Osteoblast (primary cell): ENCODE data around the gene CPTP. TPM values are rescaled to one million over a fixed set of nuclear protein-coding genes. Genes with fewer than 3 reads are reported as not detected.
"Not testable (repeated sequence)": the region's sequence is repeated elsewhere in the genome, so short reads cannot be mapped to it uniquely, and the experiment has no call there.

Experiments
- DNase-seq: peaks from one replicate; pipeline ENCODE4 v3.0.0; 2011; ENCODE audit warnings: low spot score, mixed read lengths; ENCODE audit not compliant: insufficient read length; ENCODE audit errors: missing footprints
- H2AFZ ChIP-seq: 2 replicates; pipeline ENCODE4 v1.6.0; 2011; ENCODE audit warnings: mild to moderate bottlenecking, low read length
- H3K27ac ChIP-seq: 2 replicates; pipeline ENCODE4 v1.5.1; 2011; ENCODE audit warnings: mild to moderate bottlenecking, low read depth, low read length, moderate library complexity
- H3K27me3 ChIP-seq: 2 replicates; pipeline ENCODE4 v1.6.0; 2012; ENCODE audit warnings: mild to moderate bottlenecking, control low read depth, inconsistent platforms, low read length, moderate library complexity; ENCODE audit not compliant: insufficient read depth
- H3K36me3 ChIP-seq: 2 replicates; pipeline ENCODE4 v1.5.1; 2011; ENCODE audit warnings: mild to moderate bottlenecking, low read length, control low read depth, moderate library complexity; ENCODE audit not compliant: insufficient read depth
- H3K4me1 ChIP-seq: 2 replicates; pipeline ENCODE4 v1.5.1; 2011; ENCODE audit warnings: mild to moderate bottlenecking, low read length, control low read depth, moderate library complexity; ENCODE audit not compliant: insufficient read depth
- H3K4me2 ChIP-seq: 2 replicates; pipeline ENCODE4 v1.6.0; 2011; ENCODE audit warnings: mild to moderate bottlenecking, low read length; ENCODE audit not compliant: insufficient read depth
- H3K4me3 ChIP-seq: fragments of 200-600 bp; sonication (generic); 3 replicates; pipeline ENCODE4 v1.5.1; 2012; ENCODE audit warnings: mild to moderate bottlenecking, low read length, inconsistent platforms; ENCODE audit not compliant: insufficient read depth
- H3K79me2 ChIP-seq: 2 replicates; pipeline ENCODE4 v1.6.0; 2012; ENCODE audit warnings: mild to moderate bottlenecking, low read length, control low read depth, inconsistent platforms; ENCODE audit not compliant: insufficient read depth
- H3K9me3 ChIP-seq: 2 replicates; pipeline ENCODE4 v1.5.1; 2011; ENCODE audit warnings: low read depth, low read length, control low read depth
- H4K20me1 ChIP-seq: 2 replicates; pipeline ENCODE4 v1.6.0; 2012; ENCODE audit warnings: mild to moderate bottlenecking, low read length, control low read depth; ENCODE audit not compliant: insufficient read depth
- CTCF ChIP-seq: IDR thresholded peaks from 2 replicates; pipeline ENCODE4 v1.5.1; 2011; ENCODE audit warnings: mild to moderate bottlenecking, low read depth, low read length, moderate library complexity; ENCODE audit errors: extremely low read depth
- total RNA-seq: library from RNA; depleted of rRNA; stranded (reverse); fragments of >200 nt; gene quantifications from 2 replicates; pipeline ENCODE4 v1.2.3, GENCODE V29; 2012

Gene CPTP
- total RNA-seq, 1 donor, result 13.8 TPM

- TF ChIP-seq CTCF, result no peak
- Histone ChIP-seq H3K9me3 (peaks cover 4% of the 10 kb centered on the region), H3K4me3 (no peak overlapping the region), H4K20me1 (peaks cover 9% of the 10 kb centered on the region), H2AFZ (no peak overlapping the region), H3K27me3 (no peaks in the 10 kb centered on the region), H3K4me2 (no peak overlapping the region), H3K36me3 (no peaks in the 10 kb centered on the region), H3K4me1 (peaks cover 16% of the 10 kb centered on the region), H3K27ac (no peak overlapping the region), H3K79me2 (peaks cover 6% of the 10 kb centered on the region)
- no peak for DNase-seq
Observed at GRCh38 chr1:1367315-1367714, 42.7 kb downstream of the CPTP start.

- not testable (repeated sequence) for DNase-seq, H3K4me3 ChIP-seq, H2AFZ ChIP-seq, H3K27me3 ChIP-seq, H3K4me2 ChIP-seq, H3K9me3 ChIP-seq, H3K27ac ChIP-seq, H3K36me3 ChIP-seq
- Histone ChIP-seq H4K20me1 (peaks cover 17% of the 10 kb centered on the region), H3K4me1 (peaks cover 25% of the 10 kb centered on the region), H3K79me2 (peaks cover 32% of the 10 kb centered on the region)
Observed at GRCh38 chr1:1370094-1370493, 45.5 kb downstream of the CPTP start.

- Histone ChIP-seq H2AFZ (no peak overlapping the region), H3K4me2 (peak overlapping the region; percentile 33), H3K4me3 (no peak overlapping the region), H3K27me3 (no peaks in the 10 kb centered on the region), H3K4me1 (peaks cover 25% of the 10 kb centered on the region), H4K20me1 (peaks cover 17% of the 10 kb centered on the region), H3K27ac (no peak overlapping the region), H3K9me3 (peaks cover 4% of the 10 kb centered on the region), H3K79me2 (peaks cover 32% of the 10 kb centered on the region), H3K36me3 (peaks cover 6% of the 10 kb centered on the region)
- DNase-seq, result peak; percentile 47
- TF ChIP-seq CTCF, result no peak
Observed at GRCh38 chr1:1370771-1371300, 46.2 kb downstream of the CPTP start.

- Histone ChIP-seq H3K9me3 (peaks cover 4% of the 10 kb centered on the region), H3K4me2 (peak overlapping the region; percentile 61), H3K4me3 (peak overlapping the region; percentile 42), H3K79me2 (peaks cover 32% of the 10 kb centered on the region), H3K4me1 (peaks cover 25% of the 10 kb centered on the region), H3K27me3 (no peaks in the 10 kb centered on the region), H4K20me1 (peaks cover 17% of the 10 kb centered on the region), H3K36me3 (peaks cover 6% of the 10 kb centered on the region), H2AFZ (no peak overlapping the region), H3K27ac (peak overlapping the region; percentile 28)
- DNase-seq, result peak; percentile 91
- no peak for TF ChIP-seq CTCF
Observed at GRCh38 chr1:1371364-1371745, 46.8 kb downstream of the CPTP start.
